Naive B cell (primary cell): Measurements from ENCODE around the gene ABCB6. TPM values are rescaled to one million over a fixed set of nuclear protein-coding genes. Genes with fewer than 3 reads are reported as not detected.
"Not testable (repeated sequence)": the region's sequence is repeated elsewhere in the genome, so short reads cannot be mapped to it uniquely, and the experiment has no call there.

ENCODE experiments used
- ATAC-seq, 2 donors: fragments of 150-1000 bp; cut with Tn5 transposase; 2 replicates each; pipeline ENCODE4 v1.10.0; 2021; ENCODE audit warnings: low read depth in 2 of 2, mild to moderate bottlenecking in 2 of 2, moderate library complexity in 2 of 2
- DNase-seq: peaks from one replicate; pipeline ENCODE4 v3.0.0; 2022
- H3K27ac Mint-ChIP-seq, 6 donors: one replicate each; pipeline ENCODE4 v1.8.0; 2020 to 2022; ENCODE audit warnings: mild to moderate bottlenecking in 6 of 6, mixed read lengths in 6 of 6, moderate library complexity in 5 of 6, inconsistent platforms in 2 of 6
- H3K27me3 Mint-ChIP-seq, 3 donors: one replicate each; pipeline ENCODE4 v1.8.0; 2021 to 2022; ENCODE audit warnings: mixed read lengths in 3 of 3, mild to moderate bottlenecking in 1 of 3
- H3K36me3 Mint-ChIP-seq, 2 donors: one replicate each; pipeline ENCODE4 v1.8.0; 2020 to 2022; ENCODE audit warnings: mixed read lengths in 2 of 2, inconsistent platforms in 1 of 2, mild to moderate bottlenecking in 1 of 2
- H3K4me1 Mint-ChIP-seq, 3 donors: one replicate each; pipeline ENCODE4 v1.8.0; 2020 to 2022; ENCODE audit warnings: mixed read lengths in 3 of 3, inconsistent platforms in 1 of 3, mild to moderate bottlenecking in 1 of 3, moderate library complexity in 1 of 3
- H3K4me3 Mint-ChIP-seq, 8 donors: one replicate each; pipeline ENCODE4 v1.8.0; 2020 to 2022; ENCODE audit warnings: mild to moderate bottlenecking in 8 of 8, mixed read lengths in 8 of 8, moderate library complexity in 8 of 8, inconsistent platforms in 2 of 8
- H3K9me3 Mint-ChIP-seq, 7 donors: one replicate each; pipeline ENCODE4 v1.8.0; 2020 to 2022; ENCODE audit warnings: mixed read lengths in 7 of 7, mild to moderate bottlenecking in 5 of 7, inconsistent platforms in 2 of 7, moderate library complexity in 1 of 7
- polyA plus RNA-seq, 6 donors: library from polyadenylated mRNA; unstranded; fragments of 300-500 nt; fragmentation: Illumina TruSeq; gene quantifications; one replicate each; pipeline ENCODE4 v1.2.3, GENCODE V29; 2021; ENCODE audit warnings: low read depth in 6 of 6

Gene ABCB6
- polyA plus RNA-seq: 1 to 10 TPM in 5 of 6 donors, not detected in 1; 2.1 to 6.4 (median 3.2) TPM

DNA sequence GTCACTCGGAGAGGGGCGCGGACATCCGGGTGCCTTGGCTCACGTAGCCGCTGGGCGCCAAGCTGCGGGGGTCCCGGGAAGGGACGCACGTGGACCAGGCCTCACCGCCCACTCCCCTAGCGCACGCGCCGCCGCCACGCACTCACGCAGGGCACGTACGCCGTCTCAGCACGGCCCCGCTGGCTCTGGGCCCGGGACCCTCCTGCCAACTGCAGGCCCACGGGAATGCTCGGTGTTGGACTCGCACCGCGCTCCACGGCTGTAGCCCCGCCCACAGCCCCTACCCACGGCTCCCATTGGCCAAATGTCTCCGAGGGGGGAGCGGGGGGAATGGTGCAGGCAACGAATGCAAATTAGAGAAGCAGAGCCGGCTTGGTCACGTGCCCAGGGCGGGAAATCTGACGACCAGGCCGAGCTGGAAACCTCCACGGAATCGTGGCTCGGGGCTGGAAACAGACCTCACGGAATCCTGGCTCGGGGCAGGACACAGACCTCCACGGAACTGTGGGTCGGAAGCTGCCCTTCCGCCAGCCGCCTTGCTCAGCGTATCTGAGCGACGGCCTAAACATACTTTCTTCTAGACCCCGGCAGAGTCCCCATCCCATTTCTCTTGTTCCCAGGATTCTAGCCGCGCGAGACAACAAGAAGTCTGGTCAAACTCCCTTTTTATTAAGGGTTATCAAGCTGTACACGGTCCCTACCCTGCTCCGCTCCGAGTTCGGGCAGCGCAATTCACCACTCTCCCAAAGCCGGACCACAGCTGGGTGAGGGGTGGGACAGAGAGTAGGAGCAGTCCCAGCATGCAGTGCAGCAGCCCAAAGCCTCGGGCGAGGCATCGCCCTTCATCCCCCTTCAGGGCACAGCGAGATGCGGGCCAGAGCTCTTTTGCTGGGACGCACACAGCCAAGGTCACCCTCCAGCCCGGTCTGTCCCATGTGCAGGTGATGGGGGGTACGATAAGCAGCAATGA lies at the start of gene ABCB6:
TSS of gene ABCB6 (minus strand) at position 227 of the 970 bp plus-strand sequence. CDS start 285 bp downstream, outside the sequence.
- DNase-seq (peak; percentile 88), ATAC-seq (peak; percentile 95 to 97)
- H3K4me1 Mint-ChIP-seq: peaks cover 26 to 41% (median 29%) of the 10 kb centered on the region in 3 donors
- no peaks in the 10 kb centered on the region for H3K9me3 Mint-ChIP-seq
- H3K27me3 Mint-ChIP-seq: no peaks in the 10 kb centered on the region
- peaks cover 6 to 22% of the 10 kb centered on the region in 2 donors for H3K36me3 Mint-ChIP-seq
- peak within 1 kb of the TSS; percentile 78 to 94 (median 86) for H3K4me3 Mint-ChIP-seq
- H3K27ac Mint-ChIP-seq: peak within 1 kb of the TSS; percentile 61 to 92 (median 78)

DNA sequence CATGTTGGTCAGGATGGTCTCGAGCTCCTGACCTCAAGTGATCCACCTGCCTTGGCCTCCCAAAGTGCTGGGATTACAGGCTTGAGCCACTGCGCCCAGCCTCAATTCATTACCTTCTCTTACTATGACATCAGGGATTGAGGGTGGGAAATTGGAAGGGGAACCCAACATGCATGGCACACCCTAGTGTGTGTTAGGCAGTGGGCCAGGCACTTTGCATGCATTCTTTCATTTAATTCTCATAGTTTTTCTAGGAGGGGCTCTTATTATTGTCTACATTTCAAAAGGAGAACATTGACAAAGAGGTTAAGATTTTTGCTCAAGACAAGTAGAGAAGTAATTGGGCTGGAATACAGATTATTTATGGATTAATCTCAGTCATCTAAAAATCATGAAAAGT lies 49.5 kb upstream of the ABCB6 start:
- Mint-ChIP-seq H3K36me3 (no peaks in the 10 kb centered on the region), H3K9me3 (no peaks in the 10 kb centered on the region), H3K4me3 (no peak overlapping the region), H3K27ac (no peak overlapping the region), H3K27me3 (no peaks in the 10 kb centered on the region), H3K4me1 (no peaks in the 10 kb centered on the region)
- ATAC-seq: no peak
- no peak for DNase-seq

DNA sequence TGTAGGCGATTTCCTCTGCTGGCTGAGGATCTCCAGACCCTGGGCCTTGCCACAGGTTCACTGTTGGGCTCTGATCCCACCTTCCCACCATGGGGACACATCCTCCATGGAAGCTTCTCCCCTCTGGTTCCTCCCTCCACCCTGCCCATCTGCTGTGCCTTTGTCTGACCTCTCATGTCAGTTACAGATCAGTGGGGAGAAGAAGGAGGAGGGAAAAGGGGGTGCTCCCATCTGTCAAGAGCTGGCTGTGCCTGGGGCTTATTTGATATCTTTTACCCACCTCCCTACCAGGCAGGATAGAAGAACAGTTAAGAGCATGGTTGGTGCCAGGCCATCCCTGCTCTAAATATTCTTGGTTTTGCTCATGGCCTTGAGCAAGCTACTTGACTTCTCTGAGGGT lies 48.1 kb upstream of the ABCB6 start:
- Mint-ChIP-seq H3K4me1 (no peaks in the 10 kb centered on the region), H3K27ac (no peak overlapping the region), H3K36me3 (no peaks in the 10 kb centered on the region), H3K4me3 (no peak overlapping the region), H3K9me3 (no peaks in the 10 kb centered on the region), H3K27me3 (peaks cover 0 to 2% (median 0%) of the 10 kb centered on the region in 3 donors)
- DNase-seq (no peak), ATAC-seq (no peak)

DNA sequence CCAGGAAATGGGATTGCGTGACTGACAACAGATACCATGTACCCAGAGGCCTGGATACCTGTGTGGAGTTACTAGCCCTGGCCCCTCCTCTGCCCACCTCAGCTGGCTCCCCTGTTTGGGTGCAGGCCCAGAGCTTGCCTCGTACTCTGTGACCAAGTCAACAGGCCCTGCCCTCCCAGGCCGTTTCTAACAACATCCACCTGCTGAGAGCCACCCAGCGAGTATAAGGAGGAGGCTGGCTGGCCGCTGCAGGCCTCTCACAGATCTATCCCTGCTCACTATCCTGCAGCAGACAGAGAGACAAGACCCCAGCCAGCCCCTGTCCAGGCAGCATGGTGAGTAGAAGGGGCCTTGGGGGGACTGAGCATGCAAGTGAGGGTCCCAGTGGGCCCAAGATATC lies 47.5 kb upstream of the ABCB6 start:
- ATAC-seq: no peak
- Mint-ChIP-seq H3K27ac (no peak overlapping the region), H3K4me1 (no peaks in the 10 kb centered on the region), H3K9me3 (no peaks in the 10 kb centered on the region), H3K4me3 (no peak overlapping the region), H3K27me3 (peaks cover 0 to 5% (median 0%) of the 10 kb centered on the region in 3 donors), H3K36me3 (no peaks in the 10 kb centered on the region)
- DNase-seq: no peak

DNA sequence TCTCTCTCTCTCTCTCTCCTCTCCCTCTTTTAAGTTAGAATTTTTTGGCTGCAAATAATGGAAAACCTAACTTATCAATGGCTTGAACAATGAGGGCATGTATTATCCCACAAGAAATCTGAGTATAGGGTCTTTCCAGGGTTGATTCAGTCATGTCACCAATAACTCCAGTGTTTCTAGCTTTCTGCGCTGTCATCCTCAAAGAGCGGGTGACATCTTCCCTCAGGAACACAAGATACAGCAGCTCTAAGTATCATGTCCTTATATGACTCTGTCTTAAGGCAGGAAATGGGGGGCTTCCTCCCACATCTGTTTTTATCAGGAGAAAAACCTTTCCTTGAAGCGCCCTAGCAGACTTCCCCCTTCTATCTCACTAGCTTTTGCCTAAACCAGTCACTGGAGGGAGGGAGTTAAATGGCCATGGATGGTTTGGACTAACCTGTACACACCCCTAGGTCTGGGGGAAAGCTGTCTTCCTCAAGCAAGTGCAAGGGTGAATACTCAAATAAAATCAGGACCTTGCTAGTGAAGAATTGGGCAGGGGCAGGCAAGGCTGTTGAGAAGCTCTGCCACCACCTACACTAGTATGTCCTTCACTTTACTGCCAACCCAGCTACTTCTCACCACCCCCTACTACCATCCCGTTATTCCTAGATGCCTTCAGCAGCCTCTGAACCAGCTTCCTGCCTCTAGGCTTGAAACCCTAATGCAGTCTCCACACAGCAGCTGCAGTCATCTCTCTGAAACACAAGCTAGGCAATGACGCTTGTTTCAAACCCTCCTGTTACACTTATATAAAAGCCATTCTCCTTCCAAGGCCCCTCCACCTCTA lies 42.5 kb upstream of the ABCB6 start:
- H3K27ac Mint-ChIP-seq: no peak overlapping the region
- H3K9me3 Mint-ChIP-seq: peaks cover 0 to 1% (median 0%) of the 10 kb centered on the region in 7 donors
- H3K27me3 Mint-ChIP-seq: peaks cover 0 to 5% (median 0%) of the 10 kb centered on the region in 3 donors
- no peaks in the 10 kb centered on the region for H3K36me3 Mint-ChIP-seq
- DNase-seq: no peak
- ATAC-seq: no peak
- no peaks in the 10 kb centered on the region for H3K4me1 Mint-ChIP-seq
- peak overlapping the region in 1 of 8 donors; percentile 43 for H3K4me3 Mint-ChIP-seq

DNA sequence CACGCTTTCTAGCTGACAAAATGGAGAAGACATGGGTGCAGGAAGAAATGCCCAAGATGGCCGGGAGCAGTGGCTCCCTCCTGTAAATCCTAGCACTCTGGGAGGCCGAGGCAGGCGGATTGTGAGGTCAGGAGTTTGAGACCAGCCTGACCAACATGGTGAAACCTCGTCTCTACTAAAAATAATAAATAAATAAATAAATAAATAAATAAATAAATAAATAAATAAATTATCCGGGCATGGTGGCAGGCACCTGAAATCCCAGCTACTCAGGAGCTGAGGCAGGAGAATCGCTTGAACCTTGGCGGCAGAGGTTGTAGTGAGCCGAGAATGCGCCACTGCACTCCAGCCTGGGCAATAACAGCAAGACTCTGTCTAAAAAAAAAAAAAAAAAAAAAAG lies 40.2 kb upstream of the ABCB6 start:
- not testable (repeated sequence) for H3K4me3 Mint-ChIP-seq, H3K27me3 Mint-ChIP-seq, H3K27ac Mint-ChIP-seq, DNase-seq, H3K9me3 Mint-ChIP-seq, ATAC-seq, H3K36me3 Mint-ChIP-seq
- peaks cover 7 to 12% (median 8%) of the 10 kb centered on the region in 3 donors for H3K4me1 Mint-ChIP-seq

DNA sequence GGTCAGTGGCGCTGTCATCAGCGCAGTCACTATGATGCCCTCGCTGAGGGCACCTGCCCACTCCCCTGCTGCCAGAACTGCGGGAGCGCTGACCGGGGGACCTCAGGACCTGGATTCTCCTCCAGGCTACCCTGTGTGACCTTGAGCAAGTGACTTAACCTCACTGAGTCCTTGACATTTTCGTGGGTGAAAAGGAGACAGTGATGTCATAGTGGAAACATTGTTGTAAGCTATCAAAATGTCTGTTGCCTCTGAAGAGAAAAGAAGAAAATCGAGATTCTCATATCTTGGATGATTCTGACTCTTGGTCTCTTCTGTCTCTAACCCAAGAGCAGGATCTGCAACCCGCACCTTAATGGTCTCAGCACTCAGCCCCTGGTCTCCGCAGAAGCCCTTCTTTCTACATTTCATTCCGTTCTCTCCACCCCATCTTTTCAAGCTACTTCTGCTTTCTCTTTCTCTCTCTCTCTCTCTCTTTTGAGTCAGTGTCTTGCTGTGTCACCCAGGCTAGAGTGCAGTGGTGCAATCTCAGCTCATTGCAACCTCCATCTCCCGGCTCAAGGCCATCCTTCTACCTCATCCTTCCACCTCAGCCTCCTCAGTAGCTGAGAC lies 35.9 kb upstream of the ABCB6 start:
- peak overlapping the region; percentile 85 to 97 (median 91) for H3K27ac Mint-ChIP-seq
- H3K4me1 Mint-ChIP-seq: peaks cover 36 to 45% (median 44%) of the 10 kb centered on the region in 3 donors
- DNase-seq (peak; percentile 67), ATAC-seq (peak; percentile 47)
- H3K27me3 Mint-ChIP-seq: no peaks in the 10 kb centered on the region
- H3K9me3 Mint-ChIP-seq: no peaks in the 10 kb centered on the region
- H3K36me3 Mint-ChIP-seq: peaks cover 0 to 7% of the 10 kb centered on the region in 2 donors
- H3K4me3 Mint-ChIP-seq: peak overlapping the region; percentile 78 to 95 (median 90)

DNA sequence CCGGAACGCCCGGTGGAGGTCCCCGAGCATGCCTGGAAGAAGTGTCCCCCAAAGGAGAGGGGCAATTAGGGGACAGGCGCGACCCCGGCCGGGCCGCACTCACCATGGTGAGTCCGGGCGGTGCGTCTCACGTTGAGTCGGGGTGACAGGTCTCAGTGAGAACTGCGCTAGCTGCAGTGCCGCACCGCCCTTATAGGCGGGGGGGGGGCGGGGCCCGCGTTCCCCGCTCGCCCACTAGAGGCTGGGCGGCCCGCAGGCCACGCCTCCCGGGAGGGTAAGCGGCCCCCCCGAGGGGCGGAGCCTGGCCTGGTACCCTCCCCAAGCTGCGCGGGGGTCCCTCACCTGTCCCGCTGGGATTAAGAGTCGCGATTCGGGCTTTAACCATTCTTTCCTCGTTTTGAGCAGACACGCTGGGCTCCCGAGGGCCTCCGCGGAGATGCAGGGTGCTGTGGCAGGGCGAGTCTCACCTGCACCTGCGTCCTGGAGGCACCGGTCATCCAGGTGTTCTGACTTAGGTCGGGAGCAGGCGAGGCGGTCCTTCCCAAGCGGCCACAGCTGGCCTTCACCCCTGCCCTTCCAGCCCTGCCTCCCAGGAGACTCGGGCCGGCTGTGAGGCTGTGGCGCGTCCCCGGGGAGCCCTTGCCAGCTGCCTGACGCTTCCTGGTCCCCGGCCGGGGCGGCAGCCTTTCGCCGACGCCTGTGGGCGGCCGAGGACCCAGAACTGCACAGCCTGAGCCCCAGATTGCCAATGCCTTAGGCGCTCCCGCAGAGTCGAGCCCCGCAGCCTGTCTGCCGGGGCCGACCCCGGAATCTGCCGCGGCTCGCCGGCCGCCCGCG lies 35.2 kb upstream of the ABCB6 start, which contains the start of gene TUBA4A:
TSS of gene TUBA4A (minus strand) at position 166 of the 837 bp plus-strand sequence. CDS start at position 106, 60 bp downstream.
- Mint-ChIP-seq H3K27ac (peak within 1 kb of the TSS; percentile 85 to 97 (median 94)), H3K4me3 (peak within 1 kb of the TSS; percentile 78 to 95 (median 90)), H3K36me3 (peaks cover 0 to 7% of the 10 kb centered on the region in 2 donors), H3K27me3 (no peaks in the 10 kb centered on the region), H3K4me1 (peaks cover 43 to 52% (median 51%) of the 10 kb centered on the region in 3 donors), H3K9me3 (no peaks in the 10 kb centered on the region)
- ATAC-seq (peak; percentile 78 to 79), DNase-seq (peak; percentile 88)

DNA sequence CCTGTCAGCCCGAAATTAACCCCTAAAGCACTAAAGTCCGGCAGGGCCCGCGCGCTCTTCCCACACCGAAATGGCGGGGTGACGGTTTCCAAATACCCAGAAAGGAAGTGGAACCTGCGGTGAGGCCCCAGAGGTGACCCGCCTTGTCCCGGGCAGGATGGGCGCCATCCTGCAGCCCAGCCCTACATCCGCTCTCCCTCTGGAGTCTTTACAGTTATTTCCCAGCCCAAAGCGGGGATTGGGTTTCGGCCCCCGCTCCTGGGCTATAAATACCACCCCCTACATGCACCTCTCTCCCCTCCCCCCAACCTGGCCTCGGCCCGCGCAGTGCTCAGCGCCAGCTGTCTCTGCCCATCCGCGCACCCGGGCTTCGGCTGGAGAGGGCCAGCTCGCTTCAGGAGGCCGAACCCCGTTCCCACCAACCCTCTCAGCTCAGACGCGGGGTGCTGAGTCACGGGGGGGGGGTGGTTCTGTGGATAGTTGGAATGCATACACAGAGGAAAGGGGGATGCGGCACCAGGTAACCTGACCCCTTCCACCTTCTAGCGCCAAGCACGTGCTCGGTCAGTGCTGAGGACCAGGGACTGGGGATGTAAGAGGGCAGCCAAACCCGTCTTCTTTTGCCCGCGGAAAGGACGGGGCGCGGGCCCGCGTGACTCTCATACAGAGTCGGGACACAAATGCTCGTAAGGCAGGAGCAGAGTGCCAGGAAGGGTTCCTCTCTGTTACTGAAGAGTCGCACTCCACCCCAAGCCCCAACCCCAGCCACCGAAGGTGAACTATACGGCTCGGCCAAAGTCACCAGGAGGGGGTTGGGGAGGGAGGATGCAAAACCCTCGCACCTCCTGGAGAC lies 34.4 kb upstream of the ABCB6 start, which contains the start of gene TUBA4B:
TSS of gene TUBA4B (plus strand) at position 344 of the 853 bp plus-strand sequence. CDS start at position 509, 165 bp downstream.
- H3K27ac Mint-ChIP-seq: peak within 1 kb of the TSS; percentile 85 to 97 (median 92)
- DNase-seq: peak; percentile 50
- H3K9me3 Mint-ChIP-seq: no peaks in the 10 kb centered on the region
- ATAC-seq: peak; percentile 27 to 32
- H3K27me3 Mint-ChIP-seq: no peaks in the 10 kb centered on the region
- peaks cover 0 to 7% of the 10 kb centered on the region in 2 donors for H3K36me3 Mint-ChIP-seq
- H3K4me3 Mint-ChIP-seq: peak within 1 kb of the TSS; percentile 78 to 95 (median 90)
- H3K4me1 Mint-ChIP-seq: peaks cover 52 to 60% (median 60%) of the 10 kb centered on the region in 3 donors

DNA sequence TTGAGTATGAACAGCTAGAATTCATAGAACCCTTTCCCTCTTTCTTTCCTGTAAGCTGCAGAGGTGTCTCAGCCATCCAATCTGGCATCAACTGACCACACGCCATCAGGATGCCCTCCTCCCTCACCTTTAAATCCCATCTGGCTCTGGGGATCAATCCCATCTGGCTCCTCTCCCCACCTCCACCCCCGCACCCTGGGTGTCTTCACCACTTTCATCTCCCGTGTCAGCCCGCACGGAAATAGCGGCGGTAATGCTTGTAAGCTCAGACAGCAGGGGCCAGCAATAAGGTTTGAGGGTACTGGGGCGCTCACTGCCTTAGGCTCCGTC lies 33.8 kb upstream of the ABCB6 start:
- DNase-seq: no peak
- ATAC-seq: no peak
- Mint-ChIP-seq H3K9me3 (no peaks in the 10 kb centered on the region), H3K4me1 (peaks cover 58 to 66% (median 66%) of the 10 kb centered on the region in 3 donors), H3K27ac (peak overlapping the region; percentile 74 to 97 (median 88)), H3K4me3 (peak overlapping the region; percentile 78 to 95 (median 90)), H3K36me3 (peaks cover 0 to 7% of the 10 kb centered on the region in 2 donors), H3K27me3 (no peaks in the 10 kb centered on the region)

DNA sequence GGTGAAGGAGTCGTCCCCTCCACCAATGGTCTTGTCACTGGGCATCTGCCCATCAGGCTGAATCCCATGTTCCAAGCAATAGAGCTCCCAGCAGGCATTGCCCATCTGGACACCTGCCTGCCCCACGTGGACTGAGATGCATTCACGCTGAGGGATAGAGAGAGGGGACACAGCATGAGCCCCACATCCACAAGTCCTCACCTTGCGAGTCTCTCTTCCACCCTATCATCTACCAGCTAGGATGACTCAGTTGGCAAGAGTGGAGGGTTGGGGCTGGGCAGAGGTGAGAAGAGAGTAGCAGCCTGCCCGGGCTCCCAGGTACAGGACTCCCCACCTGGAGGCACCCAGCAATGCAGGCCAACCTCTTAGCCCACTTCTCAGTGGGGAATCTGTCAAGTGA lies 33.3 kb upstream of the ABCB6 start:
- DNase-seq (no peak), ATAC-seq (no peak)
- peaks cover 60 to 71% (median 70%) of the 10 kb centered on the region in 3 donors for H3K4me1 Mint-ChIP-seq
- H3K27ac Mint-ChIP-seq: peak overlapping the region in 4 of 6 donors; percentile 12 to 97 (median 84)
- no peaks in the 10 kb centered on the region for H3K27me3 Mint-ChIP-seq
- H3K4me3 Mint-ChIP-seq: peak overlapping the region; percentile 78 to 95 (median 90)
- no peaks in the 10 kb centered on the region for H3K9me3 Mint-ChIP-seq
- peaks cover 0 to 7% of the 10 kb centered on the region in 2 donors for H3K36me3 Mint-ChIP-seq
